Glomerular visceral epithelial cell (primary cell): ENCODE results near the gene AGRN.
"Not testable (repeated sequence)": the region's sequence is repeated elsewhere in the genome, so short reads cannot be mapped to it uniquely, and the experiment has no call there.

Experiments used
- DNase-seq: peaks from one replicate; pipeline ENCODE4 v3.0.0-alpha.2; 2016; ENCODE audit errors: extremely low spot score

The AGRN gene

DNA sequence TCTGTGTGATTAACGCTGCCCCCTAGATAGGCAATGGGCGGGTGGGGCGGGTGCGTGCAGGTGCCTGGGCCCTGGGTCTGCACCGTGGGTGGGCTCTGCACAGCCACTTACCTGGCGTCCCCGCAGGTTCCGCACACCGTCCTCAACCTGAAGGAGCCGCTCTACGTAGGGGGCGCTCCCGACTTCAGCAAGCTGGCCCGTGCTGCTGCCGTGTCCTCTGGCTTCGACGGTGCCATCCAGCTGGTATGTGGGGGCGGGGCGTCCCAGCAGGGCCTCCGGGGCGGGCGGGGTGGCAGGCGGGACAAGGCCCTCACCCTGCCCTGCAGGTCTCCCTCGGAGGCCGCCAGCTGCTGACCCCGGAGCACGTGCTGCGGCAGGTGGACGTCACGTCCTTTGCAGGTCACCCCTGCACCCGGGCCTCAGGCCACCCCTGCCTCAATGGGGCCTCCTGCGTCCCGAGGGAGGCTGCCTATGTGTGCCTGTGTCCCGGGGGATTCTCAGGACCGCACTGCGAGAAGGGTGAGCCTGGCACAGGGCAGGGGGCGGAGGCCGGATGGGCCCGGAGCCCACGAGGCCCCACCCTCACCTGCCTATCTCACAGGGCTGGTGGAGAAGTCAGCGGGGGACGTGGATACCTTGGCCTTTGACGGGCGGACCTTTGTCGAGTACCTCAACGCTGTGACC is 31.3 kb downstream of the AGRN start:
- DNase-seq: no peak

DNA sequence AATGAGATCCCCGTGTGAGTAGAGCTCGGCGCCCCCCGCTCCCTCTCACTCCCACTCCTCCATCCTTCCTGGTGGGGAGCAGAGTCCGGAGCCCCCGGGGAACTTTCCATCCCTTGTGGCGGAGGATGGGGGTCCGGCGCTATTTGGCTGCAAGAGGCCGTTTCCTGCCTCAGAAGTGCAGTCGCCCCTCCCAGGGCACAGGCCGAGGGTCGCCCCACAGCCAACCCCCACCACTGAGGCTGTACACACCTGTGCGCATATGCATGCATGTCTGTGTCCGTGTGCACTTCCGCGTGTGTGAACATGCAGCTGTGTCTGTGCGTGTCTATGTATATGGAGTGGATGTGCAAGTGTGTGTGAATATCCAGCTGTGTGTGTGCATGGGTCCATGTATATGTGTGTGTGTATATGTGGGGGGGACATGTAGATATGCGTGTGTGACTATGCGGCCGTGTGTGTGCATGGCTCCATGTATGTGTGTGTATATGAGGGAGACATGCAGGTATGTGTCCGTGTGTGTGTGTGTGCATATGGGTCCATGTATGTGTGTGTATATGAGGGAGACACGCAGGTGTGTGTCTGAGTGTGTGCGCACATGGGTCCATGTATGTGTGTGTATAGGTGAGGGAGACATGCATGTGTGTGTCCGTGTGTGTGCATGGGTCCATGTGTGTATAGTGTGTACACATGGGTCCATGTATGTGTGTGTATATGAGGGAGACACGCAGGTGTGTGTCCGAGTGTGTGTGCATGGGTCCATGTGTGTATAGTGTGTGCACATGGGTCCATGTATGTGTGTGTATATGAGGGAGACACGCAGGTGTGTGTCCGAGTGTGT is 32.3 kb downstream of the AGRN start:
- DNase-seq: no peak

DNA sequence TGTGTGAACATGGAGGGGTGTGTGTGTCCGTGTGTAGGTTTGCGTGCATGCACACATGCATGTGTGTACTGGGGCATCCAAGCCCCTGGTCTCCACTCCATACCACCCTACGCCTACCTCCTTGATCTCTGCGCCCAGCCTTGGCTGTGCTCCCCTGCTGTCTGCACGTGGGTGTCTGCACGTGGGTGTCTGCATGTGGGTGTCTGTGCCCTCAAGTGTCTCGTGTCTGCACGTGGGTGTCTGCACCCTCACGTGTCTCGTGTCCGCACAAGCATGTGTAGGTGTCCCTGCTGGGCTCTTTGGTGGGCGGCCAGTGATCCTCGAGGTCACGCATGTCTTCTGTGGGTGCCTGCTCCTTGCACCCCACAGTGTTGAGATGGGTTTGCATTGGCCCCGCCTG is 33.1 kb downstream of the AGRN start:
- DNase-seq: no peak

DNA sequence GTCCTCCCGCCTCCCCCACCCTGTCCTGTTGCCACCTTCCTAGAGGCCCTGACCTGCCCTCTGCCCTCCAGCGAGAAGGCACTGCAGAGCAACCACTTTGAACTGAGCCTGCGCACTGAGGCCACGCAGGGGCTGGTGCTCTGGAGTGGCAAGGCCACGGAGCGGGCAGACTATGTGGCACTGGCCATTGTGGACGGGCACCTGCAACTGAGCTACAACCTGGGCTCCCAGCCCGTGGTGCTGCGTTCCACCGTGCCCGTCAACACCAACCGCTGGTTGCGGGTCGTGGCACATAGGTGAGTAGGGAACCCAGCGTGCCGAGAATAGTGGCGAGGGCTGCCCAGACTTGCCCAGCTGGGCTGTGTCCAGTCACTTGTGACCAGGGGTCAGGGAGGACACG is 33.8 kb downstream of the AGRN start:
- DNase-seq: no peak

DNA sequence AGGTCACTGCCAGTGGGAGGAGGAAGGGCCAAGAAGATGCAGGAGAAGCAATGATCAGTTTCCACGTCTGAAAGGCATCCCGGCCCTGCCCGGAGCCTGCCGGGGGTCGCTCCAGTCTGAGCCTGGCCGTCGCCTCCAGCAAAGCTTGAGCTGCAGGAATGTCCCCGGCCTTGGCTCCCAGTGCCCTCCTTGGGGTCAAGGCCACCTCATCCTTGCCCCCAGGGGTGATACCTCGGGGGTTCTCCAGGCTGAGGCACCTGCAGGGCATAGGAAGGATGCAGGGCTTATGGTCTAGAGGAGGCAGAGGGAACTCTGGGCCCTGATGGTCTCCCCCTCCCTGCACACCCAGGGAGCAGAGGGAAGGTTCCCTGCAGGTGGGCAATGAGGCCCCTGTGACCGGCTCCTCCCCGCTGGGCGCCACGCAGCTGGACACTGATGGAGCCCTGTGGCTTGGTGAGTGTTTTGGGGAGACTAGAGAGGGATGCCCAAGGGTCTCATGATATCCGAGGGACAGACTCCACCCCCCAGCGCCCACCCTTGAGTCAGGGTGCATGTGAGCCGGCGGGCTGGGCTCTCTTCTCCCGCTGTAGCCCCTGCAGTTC is 34.3 kb downstream of the AGRN start:
- DNase-seq: no peak

DNA sequence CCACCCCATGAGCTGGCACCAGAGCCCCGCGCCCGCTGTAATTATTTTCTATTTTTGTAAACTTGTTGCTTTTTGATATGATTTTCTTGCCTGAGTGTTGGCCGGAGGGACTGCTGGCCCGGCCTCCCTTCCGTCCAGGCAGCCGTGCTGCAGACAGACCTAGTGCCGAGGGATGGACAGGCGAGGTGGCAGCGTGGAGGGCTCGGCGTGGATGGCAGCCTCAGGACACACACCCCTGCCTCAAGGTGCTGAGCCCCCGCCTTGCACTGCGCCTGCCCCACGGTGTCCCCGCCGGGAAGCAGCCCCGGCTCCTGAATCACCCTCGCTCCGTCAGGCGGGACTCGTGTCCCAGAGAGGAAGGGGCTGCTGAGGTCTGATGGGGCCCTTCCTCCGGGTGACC is 35.1 kb downstream of the AGRN start:
- no peak for DNase-seq

DNA sequence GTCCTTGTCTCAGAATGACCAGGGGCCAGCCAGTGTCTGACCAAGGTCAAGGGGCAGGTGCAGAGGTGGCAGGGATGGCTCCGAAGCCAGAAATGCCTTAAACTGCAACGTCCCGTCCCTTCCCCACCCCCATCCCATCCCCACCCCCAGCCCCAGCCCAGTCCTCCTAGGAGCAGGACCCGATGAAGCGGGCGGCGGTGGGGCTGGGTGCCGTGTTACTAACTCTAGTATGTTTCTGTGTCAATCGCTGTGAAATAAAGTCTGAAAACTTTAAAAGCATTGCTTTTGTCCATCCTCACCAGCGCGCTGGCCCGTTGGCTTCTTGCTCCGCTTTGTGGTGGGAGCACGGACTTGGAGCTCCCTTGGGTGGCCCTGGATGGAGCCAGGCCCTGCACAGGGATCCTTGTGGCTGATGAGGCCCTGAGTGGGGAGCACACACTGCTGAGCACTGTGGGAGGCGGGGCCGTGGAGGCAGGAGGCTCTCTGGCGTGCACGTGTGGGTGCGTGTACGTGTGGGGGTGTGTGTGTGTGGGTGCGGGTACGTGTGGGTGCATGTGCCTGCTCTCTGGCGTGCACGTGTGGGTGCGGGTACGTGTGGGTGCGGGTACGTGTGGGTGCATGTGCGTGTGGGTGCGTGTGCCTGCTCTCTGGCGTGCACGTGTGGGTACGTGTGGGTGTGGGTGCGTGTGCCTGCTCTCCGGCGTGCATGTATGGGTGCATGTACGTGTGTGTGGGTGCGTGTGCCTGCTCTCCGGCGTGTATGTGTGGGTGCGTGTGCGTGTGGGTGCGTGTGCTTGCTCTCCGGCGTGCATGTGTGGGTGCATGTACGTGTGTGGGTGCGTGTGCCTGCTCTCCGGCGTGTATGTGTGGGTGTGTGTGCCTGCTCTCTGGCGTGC is 36.2 kb downstream of the AGRN start:
- DNase-seq: no peak

DNA sequence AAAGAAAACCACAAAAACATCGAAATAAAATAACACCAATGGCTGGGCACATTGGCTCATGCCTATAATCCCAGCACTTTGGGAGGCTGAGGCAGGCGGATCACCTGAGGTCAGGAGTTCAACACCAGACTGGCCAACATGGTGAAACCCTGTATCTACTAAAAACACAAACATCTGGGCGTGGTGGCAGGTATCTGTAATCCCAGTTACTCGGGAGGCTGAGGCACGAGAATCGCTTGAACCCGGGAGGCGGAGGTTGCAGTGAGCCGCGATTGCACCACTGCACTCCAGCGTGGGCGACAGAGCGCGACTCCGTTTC is 37.8 kb downstream of the AGRN start:
- not testable (repeated sequence) for DNase-seq

DNA sequence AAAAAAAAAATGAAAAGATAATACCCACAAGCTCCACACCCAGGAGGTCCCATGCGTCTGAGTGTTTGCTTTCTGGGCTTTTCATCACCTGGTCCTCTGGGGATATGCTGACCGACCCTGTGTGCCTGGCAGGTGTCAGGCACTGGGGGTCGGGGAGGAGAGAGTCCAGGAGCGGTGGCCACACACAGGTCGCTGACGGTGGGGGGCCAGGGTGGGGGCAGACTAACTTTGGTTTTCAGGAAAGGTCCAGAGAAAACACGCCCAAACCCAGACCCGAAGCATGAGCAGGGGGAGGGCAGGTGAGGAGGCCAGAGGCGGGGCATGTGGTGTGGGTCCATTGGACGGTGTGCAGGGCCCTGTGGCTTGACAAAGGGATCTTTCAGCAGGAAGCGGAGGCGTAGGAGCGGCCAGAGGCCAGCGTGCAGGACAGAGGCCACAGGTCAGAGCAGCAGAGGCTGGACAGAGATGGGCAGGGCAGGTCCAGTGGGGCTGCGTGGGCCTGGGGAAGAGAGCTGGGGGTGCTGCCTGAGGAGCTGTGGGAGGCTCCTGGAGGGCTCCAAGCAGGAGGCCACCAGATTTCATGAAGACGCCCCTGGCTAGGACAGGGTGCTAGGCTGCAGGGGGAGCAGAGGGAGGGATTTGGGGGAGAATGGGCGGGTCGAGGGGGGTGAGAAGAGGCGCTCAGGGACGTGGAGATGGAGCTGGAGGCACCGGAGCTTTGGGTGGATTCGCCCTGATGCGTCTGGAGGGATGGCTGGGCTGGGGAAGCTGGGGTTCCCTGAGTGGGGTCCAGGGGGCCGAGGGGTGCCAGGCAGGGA is 38.4 kb downstream of the AGRN start:
- DNase-seq: peak; percentile 33

DNA sequence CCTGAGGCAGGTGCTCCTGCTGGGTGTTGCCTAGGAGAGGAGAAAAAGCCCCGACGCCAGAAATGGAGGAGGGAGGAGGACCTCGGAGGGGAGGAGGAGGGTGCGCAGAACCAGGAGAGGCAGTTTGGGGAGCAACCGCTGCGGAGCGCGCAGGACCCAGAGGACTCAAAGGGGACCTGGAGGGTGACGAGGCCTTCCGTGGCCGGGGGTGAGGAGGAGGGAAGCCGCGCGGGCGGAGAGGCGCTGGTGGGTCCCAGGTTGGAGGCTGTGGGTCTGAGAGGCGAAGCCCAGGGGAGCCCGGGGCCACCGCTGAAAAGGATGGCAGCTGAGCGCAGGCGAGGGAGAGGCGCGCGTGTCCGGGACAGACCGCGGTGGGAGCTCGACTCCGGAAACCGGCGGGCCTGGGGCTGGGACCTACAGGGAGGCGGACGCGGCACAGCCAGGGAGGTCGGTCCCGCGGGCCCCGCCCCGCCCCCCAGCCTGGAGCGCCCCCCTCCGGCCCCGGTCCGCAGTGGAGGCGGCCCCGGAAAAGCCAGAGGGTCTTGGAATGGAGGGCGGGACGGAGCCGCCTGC is 39.1 kb downstream of the AGRN start:
- peak; percentile 60 for DNase-seq

DNA sequence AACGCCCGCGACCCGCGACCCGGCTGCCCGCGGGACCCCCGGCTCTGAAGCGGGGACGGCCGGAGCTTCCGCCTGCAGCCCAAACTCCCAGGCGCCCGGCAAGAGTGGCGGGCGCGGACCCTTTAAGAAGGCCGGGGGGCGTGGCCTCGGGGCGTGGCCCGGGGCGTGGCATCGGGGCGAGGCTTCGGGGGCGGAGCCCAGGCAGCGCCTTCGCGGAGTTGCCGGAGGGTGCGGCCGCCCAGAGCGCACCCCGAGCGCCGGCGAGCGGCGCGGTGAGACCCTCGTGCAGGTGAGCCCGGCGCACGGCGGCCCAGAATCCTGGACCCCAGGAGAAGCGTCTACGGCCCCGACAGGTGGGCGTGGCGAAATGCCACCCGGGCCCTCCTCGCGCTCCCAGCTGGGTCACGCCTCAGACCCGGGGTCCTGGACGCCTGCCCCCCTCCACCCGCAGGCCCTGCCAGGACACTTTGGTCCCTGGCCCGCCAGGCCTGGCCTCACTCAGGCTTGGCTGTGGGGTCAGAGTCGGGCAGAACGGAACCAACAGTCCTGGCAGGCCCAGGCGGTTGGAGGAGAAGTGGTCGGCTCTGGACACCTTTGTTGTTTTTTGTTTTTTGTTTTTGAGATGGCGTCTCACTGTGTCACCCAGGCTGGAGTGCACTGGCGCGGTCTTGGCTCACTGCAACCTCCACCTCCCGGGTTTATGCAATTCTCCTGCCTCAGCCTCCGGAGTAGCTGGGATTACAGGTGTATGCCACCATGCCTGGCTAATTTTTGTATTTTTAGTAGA is 39.8 kb downstream of the AGRN start:
- DNase-seq: peak; percentile 84

DNA sequence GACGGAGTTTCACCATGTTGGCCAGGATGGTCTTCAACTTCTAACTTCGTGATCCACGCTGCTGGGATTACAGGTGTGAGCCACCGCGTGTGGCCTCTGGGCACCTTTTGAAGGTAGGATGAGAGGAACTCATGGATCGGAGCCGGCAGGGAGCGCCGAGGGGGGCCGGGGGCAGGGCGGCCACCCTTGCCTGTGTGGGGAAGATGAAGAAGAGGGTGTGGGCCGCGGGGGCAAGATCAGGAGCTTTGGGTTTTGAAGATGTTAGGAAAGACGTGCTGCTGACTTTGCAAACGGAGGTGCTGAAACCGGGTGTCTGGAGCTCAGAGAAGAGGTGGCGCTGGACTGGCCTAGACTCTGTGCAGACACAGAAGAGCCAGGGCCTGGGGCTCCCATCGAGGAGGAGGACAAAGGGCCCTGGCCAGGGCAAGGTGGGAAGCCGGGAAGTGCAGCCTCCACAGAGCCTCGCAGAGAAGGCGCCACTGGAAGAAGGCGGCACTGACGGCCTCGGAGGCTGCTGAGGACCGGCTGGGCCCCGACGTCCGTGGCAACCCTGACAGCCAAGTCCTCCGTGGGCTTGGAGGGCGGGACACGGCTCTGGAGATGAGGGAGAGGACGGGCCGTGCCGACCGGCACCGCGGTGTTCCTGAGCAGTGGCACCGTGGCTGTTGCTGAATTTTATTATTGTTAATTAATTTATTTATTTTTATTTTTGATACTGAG is 40.5 kb downstream of the AGRN start:
- no peak for DNase-seq

DNA sequence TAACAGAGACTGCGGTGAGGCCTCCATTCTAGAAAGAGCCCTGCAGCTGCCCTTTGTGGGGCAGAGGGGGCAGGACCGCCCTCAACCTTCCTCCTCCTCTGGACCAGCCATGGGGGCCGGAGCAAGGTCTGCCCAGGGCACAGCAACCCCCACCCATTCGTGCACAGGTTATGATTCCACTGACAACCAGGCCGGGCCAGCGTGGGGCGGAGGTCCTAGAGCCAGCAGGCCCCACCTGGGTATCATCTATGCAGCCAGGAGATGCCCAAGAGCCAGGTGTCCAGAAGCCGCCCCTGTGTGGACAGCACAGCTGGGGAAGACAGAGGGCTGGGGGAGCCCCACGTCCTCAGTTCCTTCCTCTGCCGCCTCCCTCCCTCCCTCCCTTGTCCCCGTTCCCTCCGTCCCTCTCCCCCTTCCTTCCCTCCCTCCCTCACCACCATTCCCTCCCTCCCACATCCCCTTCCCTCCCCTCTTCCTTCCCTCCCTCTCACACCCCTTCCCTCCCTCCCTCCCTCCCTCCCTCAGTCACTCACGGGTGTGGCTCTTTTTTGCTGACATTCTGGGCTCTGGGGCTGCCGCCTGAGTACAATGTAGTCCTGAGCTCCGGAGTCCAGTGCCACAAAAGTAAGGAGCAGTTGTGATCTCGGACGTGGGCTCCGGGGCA is 41.9 kb downstream of the AGRN start:
- no peak for DNase-seq

DNA sequence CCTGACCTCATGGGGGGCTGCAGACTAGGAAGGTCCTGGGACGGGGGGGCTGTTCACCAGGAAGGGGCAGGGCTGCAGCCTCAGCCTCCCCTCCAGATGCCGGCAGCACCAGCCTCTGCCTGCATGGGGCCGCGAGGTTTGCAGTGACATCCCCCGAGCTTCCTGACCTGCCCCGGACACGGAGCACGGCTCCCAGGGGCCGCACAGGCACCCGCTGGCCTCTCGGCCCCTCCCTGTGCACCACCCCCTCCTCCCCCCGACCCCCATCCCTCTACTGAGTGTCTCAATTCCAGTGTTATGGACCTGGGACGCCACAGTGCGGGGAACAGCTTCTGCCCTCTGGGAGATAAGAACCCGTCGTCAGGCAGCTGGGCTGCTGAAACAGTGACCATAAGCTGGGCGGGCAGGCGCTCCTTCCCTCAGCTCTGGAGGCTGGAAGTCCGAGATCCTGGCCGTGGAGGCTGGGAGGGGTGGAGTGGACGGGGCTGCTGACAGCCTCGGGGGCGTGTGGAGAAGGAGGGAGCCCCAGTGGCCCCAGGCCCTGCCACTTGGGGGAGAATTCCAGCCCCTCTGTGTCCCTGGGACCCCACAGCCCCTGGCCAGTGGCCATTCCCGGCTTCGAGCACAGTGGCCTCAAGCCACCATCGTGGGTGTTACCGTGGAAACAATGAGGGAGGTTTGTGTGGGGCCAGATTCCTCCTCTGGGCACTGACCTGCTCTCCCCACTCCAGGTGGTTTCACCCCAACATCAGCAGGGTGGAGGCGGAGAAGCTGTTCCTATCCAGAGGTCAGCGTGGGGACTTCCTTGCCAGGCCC is 42.6 kb downstream of the AGRN start:
- no peak for DNase-seq

DNA sequence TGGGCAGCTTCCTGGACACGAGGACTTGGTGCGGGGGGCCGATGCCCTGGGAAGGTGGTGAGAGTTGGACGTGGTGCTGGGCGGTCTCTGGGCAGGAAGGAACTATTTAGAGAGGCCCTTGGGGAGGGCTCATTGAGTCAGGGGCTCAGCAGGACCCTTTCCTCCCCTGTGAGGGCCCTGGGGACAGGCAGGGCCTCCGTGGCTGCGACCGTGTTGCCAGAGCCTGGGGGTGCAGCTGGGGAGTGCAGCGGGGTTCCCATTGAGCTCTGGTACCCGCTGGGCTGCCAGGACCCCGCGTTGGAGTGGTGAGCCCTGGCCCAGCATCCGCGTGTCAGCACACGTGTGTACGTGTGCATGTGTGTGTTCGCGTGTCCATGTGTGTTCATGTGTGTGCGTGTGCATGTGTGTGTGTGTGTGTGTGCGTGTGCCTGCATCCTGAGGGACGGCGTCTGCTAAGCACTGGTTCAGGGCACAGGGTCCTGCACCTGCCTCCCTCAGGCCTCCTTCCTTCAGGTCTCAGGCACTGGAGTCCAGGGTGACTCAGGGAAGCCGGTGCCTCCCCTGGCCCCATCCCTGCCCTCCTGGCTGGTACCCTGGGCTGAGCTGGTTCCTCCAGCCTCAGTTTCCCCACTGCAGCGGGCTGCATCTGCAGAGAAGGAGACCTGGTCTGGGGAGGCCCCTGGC is 43.5 kb downstream of the AGRN start:
- DNase-seq: no peak

DNA sequence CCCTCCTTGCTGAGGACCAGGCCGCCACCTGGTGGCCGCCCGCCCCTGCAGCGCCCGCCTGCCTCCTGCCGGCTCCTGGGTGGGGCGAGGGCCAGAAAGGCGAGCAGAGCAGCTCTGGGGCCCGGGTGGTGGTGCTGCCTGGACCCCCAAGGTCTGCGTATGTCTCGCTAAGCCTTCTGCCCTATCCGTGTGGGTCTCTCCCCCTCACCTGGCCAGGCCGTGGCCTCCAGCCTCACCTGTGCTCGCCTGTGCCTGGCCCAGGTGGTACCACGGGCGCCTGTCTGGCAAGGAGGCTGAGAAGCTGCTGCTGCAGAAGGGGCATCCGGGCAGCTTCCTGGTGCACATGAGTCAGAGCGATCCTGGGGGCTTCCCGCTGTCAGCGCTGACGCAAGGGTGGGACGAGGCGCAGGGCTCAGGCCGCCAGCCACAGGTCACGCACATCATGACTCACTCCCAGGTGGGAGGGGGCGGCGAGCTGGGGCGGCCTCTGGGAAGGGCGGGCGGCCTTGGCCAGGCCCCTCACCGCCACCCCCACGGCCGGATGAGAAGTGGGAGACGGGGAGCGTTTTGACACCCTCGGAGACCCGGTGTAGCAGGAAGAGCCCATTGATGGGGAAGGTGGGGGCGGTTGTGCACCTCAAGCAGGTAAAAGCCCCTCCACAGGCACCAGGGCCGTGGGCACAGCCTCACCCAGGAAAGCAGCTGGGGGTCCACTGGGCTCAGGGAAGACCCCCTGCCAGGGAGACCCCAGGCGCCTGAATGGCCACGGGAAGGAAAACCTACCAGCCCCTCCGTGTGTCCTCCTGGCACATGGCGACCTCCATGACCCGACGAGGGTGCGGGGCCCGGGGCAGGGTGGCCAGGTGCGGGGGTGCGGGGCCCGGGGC is 44.3 kb downstream of the AGRN start:
- peak; percentile 98 for DNase-seq
